ENCODE measurements around the gene C2CD4A. TPM values are rescaled to one million over a fixed set of nuclear protein-coding genes. Genes with fewer than 3 reads are reported as not detected.

Gene C2CD4A
- total and polyA plus RNA-seq, 10 of the 15 experiments (the other 5 are each of a cell fraction or from before 2014, with no cell fraction given) = not detected

DNA sequence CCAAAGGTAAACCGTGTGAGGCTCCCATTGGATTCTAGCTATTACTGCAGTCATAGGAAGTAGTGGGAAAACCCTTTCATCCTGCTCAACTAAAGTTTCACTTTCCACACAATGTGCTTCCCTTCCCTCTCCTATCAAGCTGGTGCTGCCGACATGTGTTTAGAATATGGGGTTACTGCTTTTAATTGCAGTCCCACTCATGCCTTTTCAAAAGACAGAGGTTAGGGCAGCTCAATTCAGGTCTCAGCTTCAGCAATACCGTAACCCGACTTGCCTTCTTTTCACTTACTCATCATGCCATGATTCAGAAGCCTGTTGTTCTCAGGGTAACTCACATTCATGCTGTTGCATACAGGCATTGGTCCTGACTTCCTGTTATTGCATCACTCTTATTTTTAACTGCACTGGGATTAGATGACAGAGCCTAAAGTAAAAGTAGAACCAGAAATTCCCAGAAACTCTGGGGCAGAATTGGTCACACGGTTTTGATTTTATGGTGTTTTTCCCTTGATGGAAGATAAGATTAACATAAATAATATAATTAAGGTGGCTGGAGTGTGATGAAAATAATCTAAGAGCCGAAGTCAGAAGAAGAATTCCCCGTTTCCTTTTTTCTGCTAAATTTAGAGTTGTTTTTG lies 52.6 kb downstream of the C2CD4A start:
- POLR2A ChIA-PET = interaction anchor here (0.8 to 1.5 kb wide), 2 partner anchors 9 to 12 kb away, joined by 3 read pairs; no protein-coding TSS in a partner anchor

DNA sequence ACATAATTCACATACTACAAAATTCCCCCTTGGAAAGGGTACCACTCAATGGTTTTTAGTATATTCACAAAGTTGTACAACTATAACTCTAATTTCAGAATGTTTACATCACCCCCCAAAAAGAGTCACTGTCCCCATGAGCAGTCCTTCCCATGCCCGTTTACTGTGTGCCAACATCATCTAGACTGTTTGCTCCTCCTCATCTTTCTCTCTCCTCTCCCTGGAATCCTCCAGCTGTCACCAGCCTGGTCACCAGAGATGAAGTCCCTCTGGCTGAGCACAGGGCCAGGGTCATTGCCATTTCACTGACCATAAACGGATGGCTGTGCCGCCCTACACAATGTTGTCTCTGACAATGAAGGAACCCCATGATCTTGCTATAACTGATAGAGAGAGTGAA lies 53.1 kb downstream of the C2CD4A start:
- no TSS peak for BruUV-seq (replicated peaks)
- no peaks in the 10 kb centered on the region for H3K4me1 ChIP-seq (ENCODE audit: control insufficient read depth, insufficient read depth, low read length)
- SMC1A ChIA-PET (ENCODE audit: uncharacterized antibody, unreplicated experiment) = no interaction called here
- no peak overlapping the region for H3K27ac ChIP-seq (ENCODE audit: control insufficient read depth, insufficient read depth)
- ATAC-seq = no peak
- no peaks in the 10 kb centered on the region for H3K36me3 ChIP-seq (ENCODE audit: control insufficient read depth in 2 of 2, insufficient read depth in 2 of 2, low read length in 1 of 2)
- H3K4me2 ChIP-seq (ENCODE audit: control insufficient read depth, insufficient read depth) = no peak overlapping the region
- RAD21 ChIA-PET (ENCODE audit: unreplicated experiment) = no interaction called here
- in situ Hi-C loops (cut with MboI) = no loop called here
- H3K9me3 ChIP-seq (replicated peaks; ENCODE audit: control insufficient read depth, insufficient read depth, low read length) = no peaks in the 10 kb centered on the region
- no peak for FAIRE-seq
- H3K9ac ChIP-seq (ENCODE audit: control insufficient read depth, insufficient read depth, low read length) = no peak overlapping the region
- intact Hi-C loops (cut with micrococcal nuclease; ENCODE audit: unreplicated experiment) = no loop called here
- POLR2A ChIA-PET = no interaction called here
- DNase-seq (ENCODE audit: low read depth, low spot score) = no peak
- no peak overlapping the region for H2AFZ ChIP-seq (ENCODE audit: control insufficient read depth, low read depth, low read length)
- no peaks in the 10 kb centered on the region for H3K27me3 ChIP-seq (replicated peaks in 1 of 2; ENCODE audit: control insufficient read depth in 2 of 2, insufficient read depth in 2 of 2, low read length in 1 of 2)
- WGBS (ENCODE audit: insufficient coverage, insufficient replicate concordance, low lambda C conversion rate, missing lambda C conversion rate) = 98% methylated on average over 3 of the region's 3 CpGs
- H4K20me1 ChIP-seq (ENCODE audit: control insufficient read depth, insufficient read depth) = no peaks in the 10 kb centered on the region
- H3K79me2 ChIP-seq (ENCODE audit: control insufficient read depth, insufficient read depth, low read length) = no peaks in the 10 kb centered on the region
- CTCF ChIA-PET = no interaction called here
- no peak overlapping the region for H3K4me3 ChIP-seq
- TF ChIP-seq CTCF (IDR thresholded peaks at IDR 0.05 in 2 of 3, conservative IDR thresholded peaks at IDR 0.05 in 1 of 3; ENCODE audit: control insufficient read depth in 2 of 3, extremely low read depth in 1 of 3, insufficient read depth in 1 of 3, low read depth in 3 of 3, low read length in 3 of 3) = no peak
- no peak for TF ChIP-seq BACH1 (IDR thresholded peaks at IDR 0.05; ENCODE audit: borderline replicate concordance)
- TF ChIP-seq ZNF274 (IDR thresholded peaks at IDR 0.05; ENCODE audit: insufficient read depth, insufficient read length) = no peak
- no peak for TF ChIP-seq HDAC2 (IDR thresholded peaks at IDR 0.05)
- TF ChIP-seq, protein P1, sequence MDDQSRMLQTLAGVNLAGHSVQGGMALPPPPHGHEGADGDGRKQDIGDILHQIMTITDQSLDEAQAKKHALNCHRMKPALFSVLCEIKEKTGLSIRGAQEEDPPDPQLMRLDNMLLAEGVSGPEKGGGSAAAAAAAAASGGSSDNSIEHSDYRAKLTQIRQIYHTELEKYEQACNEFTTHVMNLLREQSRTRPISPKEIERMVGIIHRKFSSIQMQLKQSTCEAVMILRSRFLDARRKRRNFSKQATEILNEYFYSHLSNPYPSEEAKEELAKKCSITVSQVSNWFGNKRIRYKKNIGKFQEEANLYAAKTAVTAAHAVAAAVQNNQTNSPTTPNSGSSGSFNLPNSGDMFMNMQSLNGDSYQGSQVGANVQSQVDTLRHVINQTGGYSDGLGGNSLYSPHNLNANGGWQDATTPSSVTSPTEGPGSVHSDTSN (IDR thresholded peaks at IDR 0.05; ENCODE audit: insufficient replicate concordance, low read depth, low read length) = no peak
- TF ChIP-seq SMARCA5 (IDR thresholded peaks at IDR 0.05) = no peak
- TF ChIP-seq, protein P2, sequence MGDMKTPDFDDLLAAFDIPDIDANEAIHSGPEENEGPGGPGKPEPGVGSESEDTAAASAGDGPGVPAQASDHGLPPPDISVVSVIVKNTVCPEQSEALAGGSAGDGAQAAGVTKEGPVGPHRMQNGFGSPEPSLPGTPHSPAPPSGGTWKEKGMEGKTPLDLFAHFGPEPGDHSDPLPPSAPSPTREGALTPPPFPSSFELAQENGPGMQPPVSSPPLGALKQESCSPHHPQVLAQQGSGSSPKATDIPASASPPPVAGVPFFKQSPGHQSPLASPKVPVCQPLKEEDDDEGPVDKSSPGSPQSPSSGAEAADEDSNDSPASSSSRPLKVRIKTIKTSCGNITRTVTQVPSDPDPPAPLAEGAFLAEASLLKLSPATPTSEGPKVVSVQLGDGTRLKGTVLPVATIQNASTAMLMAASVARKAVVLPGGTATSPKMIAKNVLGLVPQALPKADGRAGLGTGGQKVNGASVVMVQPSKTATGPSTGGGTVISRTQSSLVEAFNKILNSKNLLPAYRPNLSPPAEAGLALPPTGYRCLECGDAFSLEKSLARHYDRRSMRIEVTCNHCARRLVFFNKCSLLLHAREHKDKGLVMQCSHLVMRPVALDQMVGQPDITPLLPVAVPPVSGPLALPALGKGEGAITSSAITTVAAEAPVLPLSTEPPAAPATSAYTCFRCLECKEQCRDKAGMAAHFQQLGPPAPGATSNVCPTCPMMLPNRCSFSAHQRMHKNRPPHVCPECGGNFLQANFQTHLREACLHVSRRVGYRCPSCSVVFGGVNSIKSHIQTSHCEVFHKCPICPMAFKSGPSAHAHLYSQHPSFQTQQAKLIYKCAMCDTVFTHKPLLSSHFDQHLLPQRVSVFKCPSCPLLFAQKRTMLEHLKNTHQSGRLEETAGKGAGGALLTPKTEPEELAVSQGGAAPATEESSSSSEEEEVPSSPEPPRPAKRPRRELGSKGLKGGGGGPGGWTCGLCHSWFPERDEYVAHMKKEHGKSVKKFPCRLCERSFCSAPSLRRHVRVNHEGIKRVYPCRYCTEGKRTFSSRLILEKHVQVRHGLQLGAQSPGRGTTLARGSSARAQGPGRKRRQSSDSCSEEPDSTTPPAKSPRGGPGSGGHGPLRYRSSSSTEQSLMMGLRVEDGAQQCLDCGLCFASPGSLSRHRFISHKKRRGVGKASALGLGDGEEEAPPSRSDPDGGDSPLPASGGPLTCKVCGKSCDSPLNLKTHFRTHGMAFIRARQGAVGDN (IDR thresholded peaks at IDR 0.05) = no peak

More for the DNA sequence above, 52.6 kb downstream of the C2CD4A start:
- Histone ChIP-seq H3K4me2 (ENCODE audit: control insufficient read depth, insufficient read depth) (no peak overlapping the region), H3K4me1 (ENCODE audit: control insufficient read depth, insufficient read depth, low read length) (no peaks in the 10 kb centered on the region), H3K4me3 (no peak overlapping the region), H2AFZ (ENCODE audit: control insufficient read depth, low read depth, low read length) (no peak overlapping the region; the same call in 1 of the 2 replicates), H3K27me3 (replicated peaks in 1 of 2; ENCODE audit: control insufficient read depth in 2 of 2, insufficient read depth in 2 of 2, low read length in 1 of 2) (no peaks in the 10 kb centered on the region), H3K36me3 (ENCODE audit: control insufficient read depth in 2 of 2, insufficient read depth in 2 of 2, low read length in 1 of 2) (no peaks in the 10 kb centered on the region), H3K9me3 (replicated peaks; ENCODE audit: control insufficient read depth, insufficient read depth, low read length) (no peaks in the 10 kb centered on the region), H3K27ac (ENCODE audit: control insufficient read depth, insufficient read depth) (no peak overlapping the region), H3K79me2 (ENCODE audit: control insufficient read depth, insufficient read depth, low read length) (no peaks in the 10 kb centered on the region), H4K20me1 (ENCODE audit: control insufficient read depth, insufficient read depth) (no peaks in the 10 kb centered on the region), H3K9ac (ENCODE audit: control insufficient read depth, insufficient read depth, low read length) (no peak overlapping the region)
- SMC1A ChIA-PET (ENCODE audit: uncharacterized antibody, unreplicated experiment) = interaction anchor here (1.3 kb wide), 1 partner anchor 19 kb away, joined by 3 read pairs; no protein-coding TSS in a partner anchor
- intact Hi-C loops (cut with micrococcal nuclease; ENCODE audit: unreplicated experiment) (no loop called here), in situ Hi-C loops (cut with MboI) (no loop called here)
- RAD21 ChIA-PET (ENCODE audit: unreplicated experiment) = interaction anchor here (0.5 kb wide), 1 partner anchor 23 kb away, joined by 3 read pairs; no protein-coding TSS in a partner anchor
- CTCF ChIA-PET = no interaction called here
- 0 out of 3 replicates have a peak, but pooled peaks have one; percentile 27 for ATAC-seq
- no peak for TF ChIP-seq POLR2AphosphoS5 (IDR thresholded peaks at IDR 0.05; ENCODE audit: low read length)
- TF ChIP-seq MYC (IDR thresholded peaks at IDR 0.05; ENCODE audit: insufficient read depth, insufficient read length, insufficient replicate concordance, low read length, severe bottlenecking) = no peak
- no peak for TF ChIP-seq NR2F1 (conservative IDR thresholded peaks at IDR 0.05)
- 29% methylated on average over 7 of the region's 7 CpGs for WGBS (ENCODE audit: insufficient coverage, insufficient replicate concordance, low lambda C conversion rate, missing lambda C conversion rate)
- DNase-seq (ENCODE audit: low read depth, low spot score) = no peak
- no peak for FAIRE-seq
- no TSS peak for BruUV-seq (replicated peaks)

All from GM12878 (cell line).